B cell (primary cell): ENCODE measurements around the gene ABCB6. TPM values are rescaled to one million over a fixed set of nuclear protein-coding genes. Genes with fewer than 3 reads are reported as not detected.

Source experiments
- ATAC-seq: fragments of 200-7000 bp; cut with Tn5 transposase; one replicate; pipeline ENCODE4 v1.10.0; 2021; ENCODE audit warnings: low read depth, mild to moderate bottlenecking, moderate number of reproducible peaks, moderate library complexity
- CTCF ChIA-PET: fragments of 350-600 bp; sonication (Branson Sonifier 250); formaldehyde crosslinking; loops from one replicate; lab custom pipeline; 2021; ENCODE audit warnings: antibody characterized with exemption, inconsistent platforms; lab: Charles Lee
- POLR2A ChIA-PET: fragments of 350-600 bp; sonication (Branson Sonifier 250); formaldehyde crosslinking; loops from one replicate; lab custom pipeline; 2021; ENCODE audit warnings: antibody characterized with exemption; lab: Charles Lee
- DNase-seq: peaks from one replicate; pipeline ENCODE4 v3.0.0; 2013
- H2AFZ ChIP-seq: 2 replicates; pipeline ENCODE4 v1.6.1; 2012; ENCODE audit warnings: mild to moderate bottlenecking, low read depth, low read length; ENCODE audit not compliant: insufficient read depth, poor library complexity, severe bottlenecking
- H3K27ac ChIP-seq, 2 donors: 1 replicate in 1 of 2; 2 replicates in 1 of 2; pipeline ENCODE4 v1.5.1; 2012 to 2013; ENCODE audit warnings: low read length in 2 of 2, mild to moderate bottlenecking in 2 of 2, moderate library complexity in 1 of 2
- H3K27me3 ChIP-seq, 4 experiments: fragments of 200-600 bp in 1 of 4; sonication (generic) in 1 of 4; replicated peaks in 1 of 4; 1 replicate in 2 of 4; 2 replicates in 2 of 4; pipeline versions ENCODE4 v1.6.1 to v1.7.0; 2013 to 2016; ENCODE audit warnings: low read length in 3 of 4, mild to moderate bottlenecking in 2 of 4, mixed read lengths in 1 of 4, moderate library complexity in 1 of 4; ENCODE audit not compliant: insufficient read depth in 4 of 4, control insufficient read depth in 3 of 4; ENCODE audit errors: control extremely low read depth in 1 of 4
- H3K36me3 ChIP-seq, 2 experiments: replicated peaks in 1 of 2; 1 replicate in 1 of 2; 2 replicates in 1 of 2; pipeline versions ENCODE4 v1.6.1 to v1.7.1; 2013; ENCODE audit warnings: low read length in 1 of 2; ENCODE audit not compliant: insufficient read depth in 2 of 2, control insufficient read depth in 1 of 2; ENCODE audit errors: control extremely low read depth in 1 of 2, extremely low read depth in 1 of 2
- H3K4me1 ChIP-seq, 2 donors: fragments of 200-600 bp in 1 of 2; sonication (generic) in 1 of 2; 1 replicate in 1 of 2; 2 replicates in 1 of 2; pipeline versions ENCODE4 v1.5.1 to v1.6.1; 2013 to 2017; ENCODE audit warnings: low read length in 2 of 2; ENCODE audit not compliant: control insufficient read depth in 2 of 2, insufficient read depth in 2 of 2
- H3K4me2 ChIP-seq: replicated peaks from 2 replicates; pipeline ENCODE3; 2012; ENCODE audit warnings: mild to moderate bottlenecking, low read depth, low read length; ENCODE audit not compliant: poor library complexity, severe bottlenecking
- H3K4me3 ChIP-seq, 5 experiments: fragments of 200-600 bp in 1 of 5; sonication (generic) in 1 of 5; 1 replicate in 3 of 5; 2 replicates in 2 of 5; pipeline versions ENCODE4 v1.5.1 to v1.7.0; 2011 to 2016; ENCODE audit warnings: low read length in 4 of 5, mild to moderate bottlenecking in 4 of 5, low read depth in 2 of 5, control low read depth in 1 of 5, moderate library complexity in 1 of 5; ENCODE audit not compliant: insufficient read depth in 1 of 5; ENCODE audit errors: control extremely low read depth in 1 of 5, extremely low read depth in 1 of 5
- H3K79me2 ChIP-seq: fragments of 200-600 bp; sonication (generic); one replicate; pipeline ENCODE4 v1.6.0; 2016; ENCODE audit warnings: low read length; ENCODE audit not compliant: control insufficient read depth, insufficient read depth
- H3K9ac ChIP-seq: fragments of 200-600 bp; sonication (generic); 2 replicates; pipeline ENCODE4 v1.6.1; 2017; ENCODE audit warnings: mild to moderate bottlenecking, low read length, moderate library complexity
- H3K9me3 ChIP-seq, 3 donors: one replicate each; pipeline versions ENCODE4 v1.6.1 to v1.7.1; 2013; ENCODE audit warnings: low read length in 2 of 3; ENCODE audit not compliant: control insufficient read depth in 2 of 3, insufficient read depth in 1 of 3; ENCODE audit errors: control extremely low read depth in 1 of 3
- H4K20me1 ChIP-seq: 2 replicates; pipeline ENCODE4 v1.6.0; 2012; ENCODE audit warnings: mild to moderate bottlenecking, low read length; ENCODE audit not compliant: insufficient read depth, control insufficient read depth, poor library complexity, severe bottlenecking
- H3K27ac Mint-ChIP-seq: one replicate; pipeline ENCODE4 v1.8.0; 2021; ENCODE audit warnings: mixed read lengths
- H3K27me3 Mint-ChIP-seq: one replicate; pipeline ENCODE4 v1.8.0; 2021; ENCODE audit warnings: mixed read lengths
- H3K4me1 Mint-ChIP-seq: one replicate; pipeline ENCODE4 v1.8.0; 2021; ENCODE audit warnings: mixed read lengths
- H3K4me3 Mint-ChIP-seq: one replicate; pipeline ENCODE4 v1.8.0; 2021; ENCODE audit warnings: mixed read lengths
- H3K9me3 Mint-ChIP-seq: one replicate; pipeline ENCODE4 v1.8.0; 2022; ENCODE audit warnings: mixed read lengths; ENCODE audit not compliant: insufficient read depth
- EZH2 ChIP-seq: IDR thresholded peaks from 2 replicates; pipeline ENCODE4 v1.6.1; 2012; ENCODE audit warnings: borderline replicate concordance, low read depth, mild to moderate bottlenecking, moderate library complexity, low read length; ENCODE audit not compliant: insufficient read depth, poor library complexity, severe bottlenecking
- WGBS: methylation state at CpG from one replicate; pipeline ENCODE4 v1.1.5; 2013; ENCODE audit warnings: missing lambda C conversion rate; ENCODE audit not compliant: insufficient coverage; 5-methylcytosine and 5-hydroxymethylcytosine counted together
- intact Hi-C: fragments of 100-400 bp; cut with micrococcal nuclease; formaldehyde crosslinking; loops from one replicate; pipeline ENCODE4 v1.10.0; 2022
- polyA plus RNA-seq: library from polyadenylated mRNA; depleted of rRNA; stranded (reverse); fragments of >200 nt; gene quantifications from 2 replicates; pipeline ENCODE4 v1.2.3, GENCODE V29; 2012
- total RNA-seq, 2 donors: library from RNA; stranded (reverse); fragments of 120-200 nt in 1 of 2; gene quantifications; 1 replicate in 1 of 2; 2 replicates in 1 of 2; pipeline versions ENCODE4 v1.2.3 to v1.2.4, GENCODE V29; 2013 to 2022
- TF ChIP-seq, protein P1 (sequence below): fragments of 200-600 bp; IDR thresholded peaks from one replicate; pipeline ENCODE4 v1.8.0; 2022; ENCODE audit warnings: antibody characterized with exemption, mild to moderate bottlenecking

ABCB6 gene
- total and polyA plus RNA-seq, 2 donors (not counting 1 experiment from before 2014, with no cell fraction given), result 10.5 to 15.3 TPM

DNA sequence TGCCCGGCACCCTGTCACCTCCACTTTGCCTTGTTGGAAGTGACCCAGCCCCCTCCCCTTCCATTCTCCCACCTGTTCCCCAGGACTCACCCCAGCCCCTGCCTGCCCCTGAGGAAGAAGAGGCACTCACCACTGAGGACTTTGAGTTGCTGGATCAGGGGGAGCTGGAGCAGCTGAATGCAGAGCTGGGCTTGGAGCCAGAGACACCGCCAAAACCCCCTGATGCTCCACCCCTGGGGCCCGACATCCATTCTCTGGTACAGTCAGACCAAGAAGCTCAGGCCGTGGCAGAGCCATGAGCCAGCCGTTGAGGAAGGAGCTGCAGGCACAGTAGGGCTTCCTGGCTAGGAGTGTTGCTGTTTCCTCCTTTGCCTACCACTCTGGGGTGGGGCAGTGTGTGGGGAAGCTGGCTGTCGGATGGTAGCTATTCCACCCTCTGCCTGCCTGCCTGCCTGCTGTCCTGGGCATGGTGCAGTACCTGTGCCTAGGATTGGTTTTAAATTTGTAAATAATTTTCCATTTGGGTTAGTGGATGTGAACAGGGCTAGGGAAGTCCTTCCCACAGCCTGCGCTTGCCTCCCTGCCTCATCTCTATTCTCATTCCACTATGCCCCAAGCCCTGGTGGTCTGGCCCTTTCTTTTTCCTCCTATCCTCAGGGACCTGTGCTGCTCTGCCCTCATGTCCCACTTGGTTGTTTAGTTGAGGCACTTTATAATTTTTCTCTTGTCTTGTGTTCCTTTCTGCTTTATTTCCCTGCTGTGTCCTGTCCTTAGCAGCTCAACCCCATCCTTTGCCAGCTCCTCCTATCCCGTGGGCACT, 36.2 kb downstream of the ABCB6 start:
- Histone ChIP-seq H3K4me1 (peaks cover 18 to 28% of the 10 kb centered on the region in 2 donors), H3K4me2 (no peak overlapping the region), H3K9me3 (no peaks in the 10 kb centered on the region), H2AFZ (no peak overlapping the region), H4K20me1 (peaks cover 37% of the 10 kb centered on the region), H3K36me3 (peaks cover 2 to 53% of the 10 kb centered on the region in 2 experiments), H3K9ac (no peak overlapping the region), H3K79me2 (peaks cover 33% of the 10 kb centered on the region), H3K27me3 (no peaks in the 10 kb centered on the region), H3K27ac (no peak overlapping the region), H3K4me3 (no peak overlapping the region)
- Mint-ChIP-seq H3K9me3 (no peaks in the 10 kb centered on the region), H3K27ac (no peak overlapping the region), H3K4me1 (peaks cover 31% of the 10 kb centered on the region), H3K27me3 (no peaks in the 10 kb centered on the region), H3K4me3 (no peak overlapping the region)
- intact Hi-C loops, result no loop called here
- ChIA-PET CTCF (interaction anchor here (1.4 to 1.6 kb wide), 2 partner anchors 11 kb away, joined by 3 to 6 read pairs; no protein-coding TSS in a partner anchor), POLR2A (no interaction called here)
- DNase-seq, result no peak
- TF ChIP-seq, protein P1, sequence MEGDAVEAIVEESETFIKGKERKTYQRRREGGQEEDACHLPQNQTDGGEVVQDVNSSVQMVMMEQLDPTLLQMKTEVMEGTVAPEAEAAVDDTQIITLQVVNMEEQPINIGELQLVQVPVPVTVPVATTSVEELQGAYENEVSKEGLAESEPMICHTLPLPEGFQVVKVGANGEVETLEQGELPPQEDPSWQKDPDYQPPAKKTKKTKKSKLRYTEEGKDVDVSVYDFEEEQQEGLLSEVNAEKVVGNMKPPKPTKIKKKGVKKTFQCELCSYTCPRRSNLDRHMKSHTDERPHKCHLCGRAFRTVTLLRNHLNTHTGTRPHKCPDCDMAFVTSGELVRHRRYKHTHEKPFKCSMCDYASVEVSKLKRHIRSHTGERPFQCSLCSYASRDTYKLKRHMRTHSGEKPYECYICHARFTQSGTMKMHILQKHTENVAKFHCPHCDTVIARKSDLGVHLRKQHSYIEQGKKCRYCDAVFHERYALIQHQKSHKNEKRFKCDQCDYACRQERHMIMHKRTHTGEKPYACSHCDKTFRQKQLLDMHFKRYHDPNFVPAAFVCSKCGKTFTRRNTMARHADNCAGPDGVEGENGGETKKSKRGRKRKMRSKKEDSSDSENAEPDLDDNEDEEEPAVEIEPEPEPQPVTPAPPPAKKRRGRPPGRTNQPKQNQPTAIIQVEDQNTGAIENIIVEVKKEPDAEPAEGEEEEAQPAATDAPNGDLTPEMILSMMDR, result no peak
- no peak for TF ChIP-seq EZH2
- 52% methylated on average over 6 of the region's 8 CpGs for WGBS
- ATAC-seq, result no peak

DNA sequence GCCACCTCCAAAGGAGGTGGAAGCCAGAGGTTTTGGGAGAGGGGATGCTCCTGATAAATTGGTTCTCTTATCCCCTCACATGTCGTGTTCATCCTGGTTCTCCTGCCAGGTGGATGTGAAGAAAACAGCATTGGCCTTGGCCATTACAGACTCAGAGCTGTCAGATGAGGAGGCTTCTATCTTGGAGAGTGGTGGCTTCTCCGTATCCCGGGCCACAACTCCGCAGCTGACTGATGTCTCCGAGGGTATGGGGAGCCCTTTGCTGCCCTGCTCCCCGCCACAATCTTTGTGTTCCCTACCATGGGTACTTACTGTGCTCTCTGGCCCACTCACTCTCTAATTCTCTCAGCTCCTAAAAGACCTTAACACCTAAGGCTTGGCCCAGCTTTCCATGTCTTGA, 37.2 kb downstream of the ABCB6 start:
- ATAC-seq (no peak), DNase-seq (no peak)
- Histone ChIP-seq H3K79me2 (peaks cover 33% of the 10 kb centered on the region), H3K4me2 (no peak overlapping the region), H3K36me3 (peaks cover 2 to 53% of the 10 kb centered on the region in 2 experiments), H3K9me3 (no peaks in the 10 kb centered on the region), H3K27me3 (no peaks in the 10 kb centered on the region), H3K4me3 (no peak overlapping the region), H3K4me1 (peaks cover 12 to 25% of the 10 kb centered on the region in 2 donors), H2AFZ (no peak overlapping the region), H3K9ac (no peak overlapping the region), H4K20me1 (peaks cover 37% of the 10 kb centered on the region), H3K27ac (no peak overlapping the region)
- Mint-ChIP-seq H3K27ac (no peak overlapping the region), H3K27me3 (no peaks in the 10 kb centered on the region), H3K4me3 (no peak overlapping the region), H3K4me1 (peaks cover 25% of the 10 kb centered on the region), H3K9me3 (no peaks in the 10 kb centered on the region)
- ChIA-PET POLR2A (interaction anchor here (0.5 kb wide), 1 partner anchor 71 kb away, joined by 6 read pairs; the partner anchor contains the start of gene TUBA4B), CTCF (interaction anchor here (1.3 to 3.1 kb wide), 5 partner anchors 11 to 30 kb away, joined by 3 to 18 read pairs (median 4); partner anchors contain the start of gene SLC23A3)
- TF ChIP-seq, protein P1, result no peak
- no peak for TF ChIP-seq EZH2
- 100% methylated on average over 5 of the region's 6 CpGs for WGBS
- intact Hi-C loops, result no loop called here
